PFSK-1 (cell line): ENCODE results near the gene DRC3.

Source experiments
- FOXP2 ChIP-seq: optimal IDR thresholded peaks from 2 replicates; pipeline ENCODE3; 2011; ENCODE audit warnings: borderline replicate concordance, control low read depth, inconsistent platforms; ENCODE audit not compliant: insufficient read depth; ENCODE audit errors: extremely low read length, extremely low read depth
- POLR2AphosphoS5 ChIP-seq: IDR thresholded peaks from 2 replicates; pipeline ENCODE4 v1.6.1; 2012; ENCODE audit warnings: low read depth, mild to moderate bottlenecking, control low read depth, low read length, moderate library complexity
- REST ChIP-seq, 2 experiments: IDR thresholded peaks; 2 replicates each; pipeline versions ENCODE4 v1.6.1 to v1.8.0; 2011 to 2012; ENCODE audit warnings: low read depth in 2 of 2, low read length in 2 of 2, control low read depth in 1 of 2, inconsistent platforms in 1 of 2, mild to moderate bottlenecking in 1 of 2, moderate library complexity in 1 of 2; ENCODE audit not compliant: insufficient read depth in 1 of 2
- SIN3A ChIP-seq: IDR thresholded peaks from 2 replicates; pipeline ENCODE4 v1.6.1; 2012; ENCODE audit warnings: mild to moderate bottlenecking, low read length, moderate library complexity, borderline replicate concordance; ENCODE audit not compliant: insufficient read depth
- TAF1 ChIP-seq: IDR thresholded peaks from 2 replicates; pipeline ENCODE4 v1.6.1; 2012; ENCODE audit warnings: low read length, control low read depth, borderline replicate concordance; ENCODE audit not compliant: insufficient read depth

DRC3 gene

GRCh38 chr17:17972952-17973254 is 241 bp downstream of the DRC3 start:
- TF ChIP-seq POLR2AphosphoS5 (no peak), TAF1 (no peak), REST (IDR thresholded peaks at IDR 0.05; ENCODE audit: insufficient read depth in 1 of 2, low read depth in 2 of 2, low read length in 2 of 2) (no peak)

- TF ChIP-seq POLR2AphosphoS5 (no peak), SIN3A (no peak), TAF1 (no peak)
Observed at GRCh38 chr17:17975436-17975835, 2.8 kb downstream of the DRC3 start.

GRCh38 chr17:17976931-17977570 is 4.4 kb downstream of the DRC3 start:
- TF ChIP-seq REST (IDR thresholded peaks at IDR 0.05; ENCODE audit: insufficient read depth in 1 of 2, low read depth in 2 of 2, low read length in 2 of 2) (no peak), POLR2AphosphoS5 (no peak), SIN3A (no peak), TAF1 (no peak), FOXP2 (no peak)

GRCh38 chr17:17978481-17979424 is 6.1 kb downstream of the DRC3 start:
- TF ChIP-seq POLR2AphosphoS5, result no peak
- TF ChIP-seq SIN3A, result no peak
- no peak for TF ChIP-seq FOXP2
- TF ChIP-seq REST (IDR thresholded peaks at IDR 0.05; ENCODE audit: insufficient read depth in 1 of 2, low read depth in 2 of 2, low read length in 2 of 2), result no peak
- no peak for TF ChIP-seq TAF1

- no peak for TF ChIP-seq FOXP2
- TF ChIP-seq POLR2AphosphoS5, result no peak
- TF ChIP-seq REST (IDR thresholded peaks at IDR 0.05; ENCODE audit: insufficient read depth in 1 of 2, low read depth in 2 of 2, low read length in 2 of 2), result no peak
- TF ChIP-seq SIN3A, result no peak
- no peak for TF ChIP-seq TAF1
Observed at GRCh38 chr17:17979778-17980177, 7.1 kb downstream of the DRC3 start.
